ENCODE data around the gene KRT86. TPM values are rescaled to one million over a fixed set of nuclear protein-coding genes. Genes with fewer than 3 reads are reported as not detected.

Gene KRT86
- total RNA-seq, 1 donor from 2014 or later = not detected

DNA sequence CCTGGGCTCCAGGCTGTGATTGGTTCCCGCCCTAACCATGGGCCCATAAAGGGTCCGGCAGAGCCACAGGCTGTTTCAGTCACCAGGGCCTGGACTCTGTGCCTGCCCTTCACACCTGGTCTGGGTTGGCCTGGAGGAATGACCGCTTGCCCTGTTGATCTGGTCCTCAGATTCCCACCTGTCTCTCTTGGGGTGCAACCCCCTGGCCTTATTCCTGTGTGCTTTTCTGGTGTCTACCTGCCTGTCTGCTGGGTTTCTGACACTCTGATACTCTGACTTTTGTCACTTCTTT, 49.7 kb downstream of the KRT86 start:
- intact Hi-C loops (cut with micrococcal nuclease) = no loop called here
- H3K27ac ChIP-seq (replicated peaks) = no peak overlapping the region
- no peak overlapping the region for H3K4me3 ChIP-seq
- H3K4me1 ChIP-seq = no peaks in the 10 kb centered on the region
- H3K27me3 ChIP-seq (ENCODE audit: low read depth) = peaks cover 85% of the 10 kb centered on the region
- H3K9me3 ChIP-seq (replicated peaks) = no peaks in the 10 kb centered on the region
- H3K36me3 ChIP-seq = no peaks in the 10 kb centered on the region
- no peak for DNase-seq
- TF ChIP-seq, protein P1, sequence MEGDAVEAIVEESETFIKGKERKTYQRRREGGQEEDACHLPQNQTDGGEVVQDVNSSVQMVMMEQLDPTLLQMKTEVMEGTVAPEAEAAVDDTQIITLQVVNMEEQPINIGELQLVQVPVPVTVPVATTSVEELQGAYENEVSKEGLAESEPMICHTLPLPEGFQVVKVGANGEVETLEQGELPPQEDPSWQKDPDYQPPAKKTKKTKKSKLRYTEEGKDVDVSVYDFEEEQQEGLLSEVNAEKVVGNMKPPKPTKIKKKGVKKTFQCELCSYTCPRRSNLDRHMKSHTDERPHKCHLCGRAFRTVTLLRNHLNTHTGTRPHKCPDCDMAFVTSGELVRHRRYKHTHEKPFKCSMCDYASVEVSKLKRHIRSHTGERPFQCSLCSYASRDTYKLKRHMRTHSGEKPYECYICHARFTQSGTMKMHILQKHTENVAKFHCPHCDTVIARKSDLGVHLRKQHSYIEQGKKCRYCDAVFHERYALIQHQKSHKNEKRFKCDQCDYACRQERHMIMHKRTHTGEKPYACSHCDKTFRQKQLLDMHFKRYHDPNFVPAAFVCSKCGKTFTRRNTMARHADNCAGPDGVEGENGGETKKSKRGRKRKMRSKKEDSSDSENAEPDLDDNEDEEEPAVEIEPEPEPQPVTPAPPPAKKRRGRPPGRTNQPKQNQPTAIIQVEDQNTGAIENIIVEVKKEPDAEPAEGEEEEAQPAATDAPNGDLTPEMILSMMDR (IDR thresholded peaks at IDR 0.05; ENCODE audit: borderline replicate concordance) = no peak

DNA sequence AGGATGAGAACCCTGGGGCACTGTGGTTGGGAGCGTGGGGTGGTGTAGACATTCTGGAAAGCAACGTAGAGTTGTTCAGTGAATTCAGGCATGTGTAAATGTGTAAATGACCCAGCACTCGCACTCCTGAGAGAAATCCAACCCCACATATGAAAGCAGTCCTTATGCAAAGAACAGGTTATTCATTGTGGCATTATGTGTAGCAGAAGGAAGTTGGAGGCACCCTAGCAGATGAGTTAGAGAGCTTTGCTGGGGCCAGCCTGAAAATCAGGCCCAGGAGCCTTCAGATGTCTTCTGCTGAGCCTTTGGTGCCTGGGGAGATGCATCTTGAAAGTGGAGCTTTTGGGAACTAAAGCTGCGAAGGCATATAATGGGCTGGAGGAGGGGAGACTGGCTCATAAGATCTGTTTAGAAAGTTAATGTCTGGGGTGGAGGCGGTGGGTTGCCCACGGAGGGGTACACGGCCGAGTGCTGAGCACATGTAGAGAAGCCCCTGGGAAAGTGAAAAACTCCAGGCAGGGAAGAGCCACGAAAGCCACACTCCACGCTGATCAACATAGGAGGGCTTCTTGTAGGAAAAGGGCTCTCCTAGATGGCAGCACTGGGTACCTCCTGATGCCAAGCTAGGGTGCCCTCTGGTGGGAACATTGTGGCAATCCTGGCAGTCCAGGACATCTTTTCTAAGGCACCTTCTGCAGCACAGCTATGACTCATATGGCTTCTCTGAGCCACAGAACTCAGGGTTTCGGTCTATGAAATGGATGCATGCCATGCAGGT, 52.8 kb downstream of the KRT86 start:
- peak; percentile 58 for DNase-seq
- TF ChIP-seq, protein P1 (IDR thresholded peaks at IDR 0.05; ENCODE audit: borderline replicate concordance) = peak; percentile 79
- Histone ChIP-seq H3K27ac (replicated peaks) (no peak overlapping the region), H3K36me3 (no peaks in the 10 kb centered on the region), H3K4me1 (no peaks in the 10 kb centered on the region), H3K9me3 (replicated peaks) (no peaks in the 10 kb centered on the region), H3K4me3 (no peak overlapping the region), H3K27me3 (ENCODE audit: low read depth) (peaks cover 67% of the 10 kb centered on the region)
- intact Hi-C loops (cut with micrococcal nuclease) = loop anchor here (5.0 kb wide), 1 partner anchor 170 kb away; no protein-coding TSS in a partner anchor

DNA sequence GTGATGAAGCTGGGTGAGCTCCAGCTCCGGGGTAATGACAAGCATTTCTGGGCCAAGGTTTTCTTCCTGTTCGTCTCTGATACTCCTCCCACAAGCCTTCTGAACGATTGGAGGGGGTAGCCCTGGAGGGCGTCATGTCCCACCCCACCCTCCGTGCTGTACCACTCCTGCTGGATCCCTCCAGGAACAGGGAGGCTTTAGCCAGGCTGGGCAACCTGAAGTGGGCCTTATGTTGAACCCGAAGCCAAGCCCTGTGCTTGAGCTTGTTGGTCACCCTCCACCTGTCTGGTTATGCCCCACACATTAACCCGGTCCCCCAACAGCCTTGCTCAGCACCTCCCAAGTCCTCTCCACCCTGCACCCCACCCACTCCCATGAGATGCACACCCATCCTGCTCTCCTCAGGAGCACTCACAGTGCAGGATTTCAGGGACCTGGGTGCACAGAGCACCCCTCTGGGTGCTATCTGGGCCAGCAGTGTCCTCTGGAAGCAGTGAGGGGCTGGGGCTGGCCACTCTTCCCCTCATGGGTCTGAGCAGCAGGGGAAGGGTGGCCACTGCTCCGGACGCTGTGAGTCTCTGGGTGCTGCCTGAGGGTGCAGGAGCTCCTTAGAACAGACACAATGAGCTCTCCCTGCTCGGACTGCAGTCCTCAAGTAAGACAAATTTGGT, 53.5 kb downstream of the KRT86 start:
- H3K36me3 ChIP-seq = no peaks in the 10 kb centered on the region
- H3K27ac ChIP-seq (replicated peaks) = no peak overlapping the region
- no peaks in the 10 kb centered on the region for H3K9me3 ChIP-seq (replicated peaks)
- H3K27me3 ChIP-seq (ENCODE audit: low read depth) = peaks cover 63% of the 10 kb centered on the region
- TF ChIP-seq, protein P1 (IDR thresholded peaks at IDR 0.05; ENCODE audit: borderline replicate concordance) = no peak
- no peak overlapping the region for H3K4me3 ChIP-seq
- DNase-seq = no peak
- no peaks in the 10 kb centered on the region for H3K4me1 ChIP-seq
- intact Hi-C loops (cut with micrococcal nuclease) = loop anchor here (5.0 kb wide), 1 partner anchor 171 kb away; no protein-coding TSS in a partner anchor

DNA sequence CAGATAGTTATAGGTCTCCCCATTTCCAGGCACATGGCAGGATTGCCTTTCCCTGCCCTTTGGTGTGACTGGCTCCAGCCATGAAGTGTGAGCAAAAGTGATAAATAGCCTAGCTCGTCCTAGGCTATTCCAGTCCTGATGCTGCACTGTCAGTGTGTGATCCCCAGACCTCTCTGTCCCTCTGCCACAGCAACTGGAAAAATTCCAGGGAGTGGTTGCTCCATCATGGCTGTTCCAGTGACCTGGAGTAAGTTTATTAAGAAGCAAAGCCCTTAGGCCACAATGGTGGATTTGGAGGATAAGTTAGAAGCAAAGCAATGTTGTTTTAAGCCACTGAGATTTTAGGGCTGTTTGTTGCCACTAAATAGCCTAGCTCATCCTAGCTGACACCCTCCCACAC, 56.6 kb downstream of the KRT86 start:
- intact Hi-C loops (cut with micrococcal nuclease) = no loop called here
- TF ChIP-seq, protein P1 (IDR thresholded peaks at IDR 0.05; ENCODE audit: borderline replicate concordance) = no peak

DNA sequence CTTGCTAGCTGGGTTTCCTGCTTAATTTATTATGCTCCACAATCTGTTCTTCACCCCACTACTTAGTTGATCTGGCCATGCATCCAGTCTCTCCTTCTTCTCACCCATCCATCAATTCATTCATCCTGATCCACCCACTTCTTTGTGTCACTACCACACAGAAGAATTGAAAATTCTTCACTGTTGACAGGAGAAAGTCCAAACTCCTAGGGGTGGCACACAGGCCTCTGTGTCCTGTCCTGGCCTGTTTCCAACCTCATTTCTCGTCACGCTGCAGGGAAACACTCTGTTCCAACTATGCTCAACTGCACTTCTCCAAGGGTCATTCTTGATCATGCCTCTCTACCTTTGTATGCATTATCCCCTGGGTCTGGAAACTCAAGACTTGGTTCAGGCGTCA, 57.4 kb downstream of the KRT86 start:
- Histone ChIP-seq H3K4me1 (no peaks in the 10 kb centered on the region), H3K9me3 (replicated peaks) (peaks cover 18% of the 10 kb centered on the region), H3K27ac (replicated peaks) (no peak overlapping the region), H3K36me3 (no peaks in the 10 kb centered on the region), H3K27me3 (ENCODE audit: low read depth) (peaks cover 64% of the 10 kb centered on the region), H3K4me3 (no peak overlapping the region)
- DNase-seq = no peak
- TF ChIP-seq, protein P1 (IDR thresholded peaks at IDR 0.05; ENCODE audit: borderline replicate concordance) = no peak
- intact Hi-C loops (cut with micrococcal nuclease) = no loop called here

More for the DNA sequence above, 56.6 kb downstream of the KRT86 start:
- DNase-seq = no peak
- H3K4me1 ChIP-seq = no peaks in the 10 kb centered on the region
- no peak overlapping the region for H3K27ac ChIP-seq (replicated peaks)
- H3K9me3 ChIP-seq (replicated peaks) = peaks cover 10% of the 10 kb centered on the region
- no peak overlapping the region for H3K4me3 ChIP-seq
- H3K36me3 ChIP-seq = no peaks in the 10 kb centered on the region
- peaks cover 65% of the 10 kb centered on the region for H3K27me3 ChIP-seq (ENCODE audit: low read depth)

Data from left ventricle myocardium inferior (tissue), 1 donor.